HEK293 (cell line): ENCODE data around the gene DRAP1.

Source experiments
- CTCF ChIA-PET: fragments of 350-600 bp; formaldehyde crosslinking; extraction: SDS; loops from one replicate; lab custom pipeline; 2021; ENCODE audit warnings: antibody characterized with exemption; lab: Yijun Ruan, JAX
- POLR2A ChIA-PET: fragments of 300-600 bp; formaldehyde crosslinking; extraction: SDS; loops from one replicate; lab custom pipeline; 2020; ENCODE audit warnings: antibody characterized with exemption, inconsistent platforms; lab: Yijun Ruan, JAX
- H3K27ac ChIP-seq: fragments of 200-500 bp; sonication (Bioruptor generic); 2 replicates; pipeline ENCODE4 v1.5.1; 2014; ENCODE audit warnings: low read depth, low read length, control low read depth, inconsistent platforms; ENCODE audit errors: extremely low read depth
- H3K36me3 ChIP-seq, 2 experiments: fragments of 200-500 bp in 1 of 2; sonication (Bioruptor generic) in 1 of 2; 1 replicate in 1 of 2; 2 replicates in 1 of 2; pipeline ENCODE4 v1.5.1; 2014 to 2017; ENCODE audit warnings: inconsistent platforms in 2 of 2, low read length in 2 of 2; ENCODE audit not compliant: control insufficient read depth in 2 of 2, insufficient read depth in 1 of 2
- H3K4me1 ChIP-seq: fragments of 200-500 bp; sonication (Bioruptor generic); 2 replicates; pipeline ENCODE4 v1.5.1; 2014; ENCODE audit warnings: mild to moderate bottlenecking, low read length, inconsistent platforms; ENCODE audit not compliant: control insufficient read depth, insufficient read depth
- H3K4me3 ChIP-seq: 2 replicates; pipeline ENCODE4 v1.5.1; 2011; ENCODE audit warnings: low read depth, mild to moderate bottlenecking, control low read depth, low read length, moderate library complexity
- H3K9me3 ChIP-seq: fragments of 200-500 bp; sonication (Bioruptor generic); 2 replicates; pipeline ENCODE4 v1.5.1; 2014; ENCODE audit warnings: low read depth, low read length, inconsistent platforms; ENCODE audit not compliant: control insufficient read depth, insufficient read depth
- ELK4 ChIP-seq: IDR thresholded peaks from 2 replicates; pipeline ENCODE4 v1.6.1; 2011; ENCODE audit warnings: mild to moderate bottlenecking, low read depth, low read length, borderline replicate concordance
- HOXD13 ChIP-seq: sonication (generic); formaldehyde crosslinking; IDR thresholded peaks from 2 replicates; pipeline ENCODE4 v1.8.0; 2022; ENCODE audit warnings: missing genetic modification reagents, borderline replicate concordance
- PRDM10 ChIP-seq: fragments of 450-650 bp; formaldehyde crosslinking; IDR thresholded peaks from 2 replicates; pipeline ENCODE4 v1.5.1; 2016; ENCODE audit warnings: missing biosample characterization, missing genetic modification characterization
- TRIM28 ChIP-seq: IDR thresholded peaks from 2 replicates; pipeline ENCODE4 v1.6.1; 2011; ENCODE audit warnings: low read length, control low read depth, borderline replicate concordance
- ZBTB10 ChIP-seq: fragments of 450-650 bp; formaldehyde crosslinking; IDR thresholded peaks from 2 replicates; pipeline ENCODE4 v1.5.1; 2016; ENCODE audit warnings: missing biosample characterization, missing genetic modification characterization
- ZBTB20 ChIP-seq: fragments of 450-650 bp; formaldehyde crosslinking; IDR thresholded peaks from 2 replicates; pipeline ENCODE4 v1.5.1; 2016; ENCODE audit warnings: missing biosample characterization, missing genetic modification characterization
- ZBTB48 ChIP-seq: fragments of 450-650 bp; formaldehyde crosslinking; IDR thresholded peaks from 2 replicates; pipeline ENCODE4 v1.5.1; 2016; ENCODE audit warnings: missing biosample characterization, missing genetic modification characterization
- ZBTB8A ChIP-seq: fragments of 450-650 bp; formaldehyde crosslinking; IDR thresholded peaks from 2 replicates; pipeline ENCODE4 v1.5.1; 2016; ENCODE audit warnings: missing biosample characterization, missing genetic modification characterization
- ZNF280C ChIP-seq: fragments of 450-650 bp; formaldehyde crosslinking; IDR thresholded peaks from 2 replicates; pipeline ENCODE4 v1.5.1; 2016; ENCODE audit warnings: missing biosample characterization, missing genetic modification characterization
- ZNF48 ChIP-seq: fragments of 450-650 bp; formaldehyde crosslinking; IDR thresholded peaks from 2 replicates; pipeline ENCODE4 v1.5.1; 2016; ENCODE audit warnings: missing biosample characterization, missing genetic modification characterization
- ZNF514 ChIP-seq: fragments of 450-650 bp; formaldehyde crosslinking; IDR thresholded peaks from 2 replicates; pipeline ENCODE4 v1.5.1; 2016; ENCODE audit warnings: missing biosample characterization, missing genetic modification characterization
- ZNF548 ChIP-seq: fragments of 450-650 bp; formaldehyde crosslinking; IDR thresholded peaks from 2 replicates; pipeline ENCODE4 v1.5.1; 2016; ENCODE audit warnings: missing biosample characterization, missing genetic modification characterization
- ZNF585B ChIP-seq: fragments of 450-650 bp; formaldehyde crosslinking; IDR thresholded peaks from 2 replicates; pipeline ENCODE4 v1.5.1; 2016; ENCODE audit warnings: missing biosample characterization, missing genetic modification characterization
- ZNF658 ChIP-seq: fragments of 450-650 bp; formaldehyde crosslinking; IDR thresholded peaks from 2 replicates; pipeline ENCODE4; 2016; ENCODE audit warnings: missing biosample characterization, missing genetic modification characterization
- ZNF707 ChIP-seq: fragments of 450-650 bp; formaldehyde crosslinking; IDR thresholded peaks from 2 replicates; pipeline ENCODE4 v1.5.1; 2016; ENCODE audit warnings: missing biosample characterization, missing genetic modification characterization
- ZNF76 ChIP-seq: fragments of 450-650 bp; formaldehyde crosslinking; IDR thresholded peaks from 2 replicates; pipeline ENCODE4; 2016; ENCODE audit warnings: low read depth, missing biosample characterization, missing genetic modification characterization, borderline replicate concordance
- ZNF768 ChIP-seq: fragments of 450-650 bp; formaldehyde crosslinking; IDR thresholded peaks from 2 replicates; pipeline ENCODE4 v1.5.1; 2018; ENCODE audit warnings: missing biosample characterization, mild to moderate bottlenecking, missing genetic modification characterization
- ZNF777 ChIP-seq: fragments of 450-650 bp; formaldehyde crosslinking; IDR thresholded peaks from 2 replicates; pipeline ENCODE4 v1.5.1; 2017; ENCODE audit warnings: missing biosample characterization, missing genetic modification characterization, borderline replicate concordance
- ZSCAN5A ChIP-seq: fragments of 450-650 bp; formaldehyde crosslinking; IDR thresholded peaks from 2 replicates; pipeline ENCODE4 v1.5.1; 2016; ENCODE audit warnings: missing biosample characterization, missing genetic modification characterization

Gene DRAP1

GRCh38 chr11:65968600-65969482 lies 49.6 kb downstream of the DRAP1 start:
- POLR2A ChIA-PET = no interaction called here
- Histone ChIP-seq H3K27ac (no peak overlapping the region), H3K4me3 (no peak overlapping the region), H3K4me1 (no peaks in the 10 kb centered on the region)
- TF ChIP-seq HOXD13 (no peak), ZNF280C (no peak), ZNF548 (tag by site-specific recombination) (no peak), TRIM28 (no peak), ZSCAN5A (no peak), ZNF514 (tag by site-specific recombination) (no peak), ZNF768 (tag by site-specific recombination) (no peak), ZNF707 (tag by site-specific recombination) (no peak), ZNF76 (tag by site-specific recombination) (no peak), ZNF585B (no peak), ELK4 (no peak), ZNF48 (tag by site-specific recombination) (no peak), ZBTB8A (tag by site-specific recombination) (no peak), PRDM10 (tag by site-specific recombination) (no peak), ZNF658 (tag by site-specific recombination) (no peak), ZBTB10 (tag by site-specific recombination) (no peak), ZBTB20 (tag by site-specific recombination) (no peak), ZNF777 (tag by site-specific recombination) (no peak), ZBTB48 (tag by site-specific recombination) (no peak)
- TF ChIP-seq, all 188 proteins: peak for 0
- Histone ChIP-seq H3K9me3 (no peaks in the 10 kb centered on the region), H3K36me3 (peaks cover 0 to 86% of the 10 kb centered on the region in 2 experiments; a peak in 2 of 3 replicates)
- CTCF ChIA-PET = no interaction called here
